ENCODE data around the gene FRMD8.
A peak's percentile ranks its signal among the peaks of the same experiment; 100 is the strongest.

Gene FRMD8

DNA sequence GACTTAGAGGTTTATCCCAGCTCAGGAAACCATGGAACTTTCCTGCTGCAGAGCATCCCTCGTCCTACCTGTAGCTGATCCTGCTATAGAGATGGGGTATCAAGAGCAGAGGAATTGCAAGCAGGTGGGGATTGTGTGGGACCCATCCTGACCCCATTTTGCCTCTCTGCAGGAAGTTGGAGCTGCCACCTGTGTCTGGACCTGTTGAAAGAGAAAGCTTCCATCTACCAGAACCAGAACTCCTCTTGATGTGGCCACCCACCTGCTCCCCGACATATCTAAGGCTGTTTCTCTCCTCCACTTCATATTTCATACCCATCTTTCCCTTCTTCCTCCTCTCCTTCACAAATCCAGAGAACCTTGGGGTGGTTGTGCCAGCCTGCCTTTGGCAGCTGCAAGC is 34.9 kb upstream of the FRMD8 start:
- H3K36me3 ChIP-seq (ENCODE audit: low read depth) = peaks cover 54% of the 10 kb centered on the region
- no peak overlapping the region for H3K27ac ChIP-seq (ENCODE audit: poor library complexity, severe bottlenecking)
- no peaks in the 10 kb centered on the region for H3K9me3 ChIP-seq (ENCODE audit: severe bottlenecking)
- ATAC-seq (ENCODE audit: low read depth) (no peak), DNase-seq (ENCODE audit: low spot score) (no peak)
- H3K4me1 ChIP-seq (ENCODE audit: insufficient read depth, poor library complexity, severe bottlenecking) = no peaks in the 10 kb centered on the region
- peaks cover 3% of the 10 kb centered on the region for H3K27me3 ChIP-seq (ENCODE audit: insufficient read depth, poor library complexity, severe bottlenecking)
- no peak overlapping the region for H3K4me3 ChIP-seq (ENCODE audit: severe bottlenecking)
- TF ChIP-seq, protein P1, sequence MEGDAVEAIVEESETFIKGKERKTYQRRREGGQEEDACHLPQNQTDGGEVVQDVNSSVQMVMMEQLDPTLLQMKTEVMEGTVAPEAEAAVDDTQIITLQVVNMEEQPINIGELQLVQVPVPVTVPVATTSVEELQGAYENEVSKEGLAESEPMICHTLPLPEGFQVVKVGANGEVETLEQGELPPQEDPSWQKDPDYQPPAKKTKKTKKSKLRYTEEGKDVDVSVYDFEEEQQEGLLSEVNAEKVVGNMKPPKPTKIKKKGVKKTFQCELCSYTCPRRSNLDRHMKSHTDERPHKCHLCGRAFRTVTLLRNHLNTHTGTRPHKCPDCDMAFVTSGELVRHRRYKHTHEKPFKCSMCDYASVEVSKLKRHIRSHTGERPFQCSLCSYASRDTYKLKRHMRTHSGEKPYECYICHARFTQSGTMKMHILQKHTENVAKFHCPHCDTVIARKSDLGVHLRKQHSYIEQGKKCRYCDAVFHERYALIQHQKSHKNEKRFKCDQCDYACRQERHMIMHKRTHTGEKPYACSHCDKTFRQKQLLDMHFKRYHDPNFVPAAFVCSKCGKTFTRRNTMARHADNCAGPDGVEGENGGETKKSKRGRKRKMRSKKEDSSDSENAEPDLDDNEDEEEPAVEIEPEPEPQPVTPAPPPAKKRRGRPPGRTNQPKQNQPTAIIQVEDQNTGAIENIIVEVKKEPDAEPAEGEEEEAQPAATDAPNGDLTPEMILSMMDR (IDR thresholded peaks at IDR 0.05; ENCODE audit: poor library complexity, severe bottlenecking) = no peak

DNA sequence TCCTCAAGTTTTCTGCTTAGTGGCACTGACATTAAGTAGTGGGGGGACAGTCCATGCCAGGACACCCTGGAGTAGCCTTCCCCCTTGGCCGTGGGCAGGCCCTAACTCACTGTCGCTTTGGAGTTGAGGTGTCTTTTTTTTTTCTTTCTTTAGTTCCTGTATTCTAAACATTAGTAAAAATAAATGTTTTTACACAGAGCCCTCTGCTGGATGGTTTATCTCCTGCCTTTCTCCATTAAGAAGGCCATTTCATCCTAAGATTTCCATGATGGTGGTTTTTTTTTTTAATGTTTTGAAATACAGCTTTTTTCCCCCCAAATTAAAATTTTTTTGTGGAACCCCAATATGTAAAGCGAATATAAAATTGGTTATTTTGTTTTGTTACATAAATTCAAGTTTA is 33.7 kb upstream of the FRMD8 start:
- TF ChIP-seq, protein P1 (IDR thresholded peaks at IDR 0.05; ENCODE audit: poor library complexity, severe bottlenecking) = peak; percentile 54
- Histone ChIP-seq H3K4me1 (ENCODE audit: insufficient read depth, poor library complexity, severe bottlenecking) (no peaks in the 10 kb centered on the region), H3K9me3 (ENCODE audit: severe bottlenecking) (no peaks in the 10 kb centered on the region), H3K4me3 (ENCODE audit: severe bottlenecking) (no peak overlapping the region), H3K27me3 (ENCODE audit: insufficient read depth, poor library complexity, severe bottlenecking) (peaks cover 3% of the 10 kb centered on the region), H3K36me3 (ENCODE audit: low read depth) (peaks cover 42% of the 10 kb centered on the region), H3K27ac (ENCODE audit: poor library complexity, severe bottlenecking) (no peak overlapping the region)
- ATAC-seq (ENCODE audit: low read depth) (no peak), DNase-seq (ENCODE audit: low spot score) (no peak)

DNA sequence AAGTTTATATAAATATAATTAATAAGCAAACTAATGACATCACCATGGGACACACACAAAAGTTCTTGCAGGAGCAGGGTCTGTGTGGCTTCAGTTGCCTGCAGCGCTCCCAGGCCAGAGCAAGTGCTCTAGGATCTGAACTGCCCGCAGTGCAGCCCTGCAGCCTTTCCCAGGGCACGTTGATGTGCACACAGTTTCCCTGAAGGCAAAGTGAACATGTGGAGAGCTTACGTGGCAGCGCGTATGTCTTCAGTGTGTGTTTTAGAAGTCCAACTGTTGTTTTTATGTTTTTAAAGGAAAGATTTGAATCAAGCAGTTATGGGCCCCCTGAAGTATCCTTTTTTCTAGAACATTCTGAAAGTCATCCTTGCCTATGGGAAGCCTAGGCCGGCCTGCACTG is 33.1 kb upstream of the FRMD8 start:
- no peak overlapping the region for H3K27ac ChIP-seq (ENCODE audit: poor library complexity, severe bottlenecking)

DNA sequence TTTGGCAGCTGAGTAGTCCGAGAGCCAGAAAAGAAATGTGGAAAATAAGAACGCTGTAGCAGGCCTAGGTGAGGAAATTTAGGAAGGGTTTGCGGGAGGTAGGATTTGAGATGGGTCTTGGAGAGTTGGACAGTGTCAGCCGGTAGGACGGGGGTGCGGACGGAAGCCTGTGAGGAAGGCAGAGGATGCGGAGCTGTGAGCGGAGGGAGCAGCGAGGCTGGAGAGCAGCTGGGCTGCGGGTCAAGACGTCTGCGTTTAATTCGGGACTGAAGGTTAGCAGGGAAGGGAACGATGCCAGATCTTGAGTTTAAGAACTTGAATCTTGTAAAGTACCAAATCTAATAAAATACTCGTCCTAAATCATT is 32.6 kb upstream of the FRMD8 start:
- H3K9me3 ChIP-seq (ENCODE audit: severe bottlenecking) = no peaks in the 10 kb centered on the region
- no peak for DNase-seq (ENCODE audit: low spot score)
- no peaks in the 10 kb centered on the region for H3K4me1 ChIP-seq (ENCODE audit: insufficient read depth, poor library complexity, severe bottlenecking)
- H3K27ac ChIP-seq (ENCODE audit: poor library complexity, severe bottlenecking) = no peak overlapping the region
- TF ChIP-seq, protein P1 (IDR thresholded peaks at IDR 0.05; ENCODE audit: poor library complexity, severe bottlenecking) = no peak
- peak overlapping the region; percentile 44 for H3K4me3 ChIP-seq (ENCODE audit: severe bottlenecking)
- peaks cover 3% of the 10 kb centered on the region for H3K27me3 ChIP-seq (ENCODE audit: insufficient read depth, poor library complexity, severe bottlenecking)
- ATAC-seq (ENCODE audit: low read depth) = no peak
- peaks cover 31% of the 10 kb centered on the region for H3K36me3 ChIP-seq (ENCODE audit: low read depth)

More for the DNA sequence above, 33.1 kb upstream of the FRMD8 start:
- Histone ChIP-seq H3K4me3 (ENCODE audit: severe bottlenecking) (no peak overlapping the region), H3K27me3 (ENCODE audit: insufficient read depth, poor library complexity, severe bottlenecking) (peaks cover 3% of the 10 kb centered on the region), H3K36me3 (ENCODE audit: low read depth) (peaks cover 36% of the 10 kb centered on the region), H3K4me1 (ENCODE audit: insufficient read depth, poor library complexity, severe bottlenecking) (no peaks in the 10 kb centered on the region), H3K9me3 (ENCODE audit: severe bottlenecking) (no peaks in the 10 kb centered on the region)
- ATAC-seq (ENCODE audit: low read depth) = no peak
- TF ChIP-seq, protein P1 (IDR thresholded peaks at IDR 0.05; ENCODE audit: poor library complexity, severe bottlenecking) = no peak
- DNase-seq (ENCODE audit: low spot score) = no peak

DNA sequence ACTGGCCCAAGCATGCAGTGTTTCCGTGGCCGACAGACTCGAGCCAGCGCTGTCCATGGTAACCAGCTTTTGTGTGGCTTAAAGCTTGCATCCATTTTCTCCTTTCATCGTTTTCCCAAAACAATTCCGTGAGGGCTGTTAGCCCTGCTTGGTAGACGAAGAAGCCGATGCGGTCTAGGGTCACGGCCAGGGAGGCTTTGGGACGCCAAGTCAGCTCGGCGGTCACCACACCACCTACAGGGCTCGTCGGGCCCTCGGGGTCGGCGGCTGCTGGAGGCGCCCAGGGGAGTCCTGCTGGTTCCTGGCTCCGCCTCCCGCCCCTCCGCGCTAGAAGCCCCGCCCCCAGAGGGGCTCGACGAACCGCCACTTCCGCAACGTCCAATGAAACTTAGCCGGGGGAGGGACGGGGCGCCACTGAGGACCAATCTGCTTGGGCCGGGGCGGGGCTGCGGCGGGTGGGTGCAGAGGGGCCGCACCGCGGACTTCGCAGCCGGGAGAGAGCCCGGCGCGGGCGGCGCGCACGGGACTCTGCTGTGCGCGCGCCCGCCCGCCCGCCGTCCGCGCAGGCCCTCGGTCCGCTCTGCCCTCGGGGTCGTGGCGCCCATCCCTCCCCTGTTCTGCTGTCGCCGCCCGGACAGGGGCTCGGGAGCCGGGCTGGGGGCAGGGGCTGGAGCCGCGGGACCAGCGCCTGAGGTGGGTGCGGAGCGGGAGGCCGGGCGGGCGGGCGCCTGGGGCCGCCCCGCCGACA is 32.0 kb upstream of the FRMD8 start, which contains the start of gene TIGD3:
TIGD3 (plus strand) TSS at position 487 of the 748 bp plus-strand sequence. CDS start 1,058 bp downstream, outside the sequence.
- ATAC-seq (ENCODE audit: low read depth) (peak; percentile 94), DNase-seq (ENCODE audit: low spot score) (peak; percentile 96)
- Histone ChIP-seq H3K4me1 (ENCODE audit: insufficient read depth, poor library complexity, severe bottlenecking) (no peaks in the 10 kb centered on the region), H3K4me3 (ENCODE audit: severe bottlenecking) (peak within 1 kb of the TSS; percentile 44), H3K36me3 (ENCODE audit: low read depth) (peaks cover 25% of the 10 kb centered on the region), H3K27ac (ENCODE audit: poor library complexity, severe bottlenecking) (no peak within 1 kb of the TSS), H3K27me3 (ENCODE audit: insufficient read depth, poor library complexity, severe bottlenecking) (peaks cover 3% of the 10 kb centered on the region), H3K9me3 (ENCODE audit: severe bottlenecking) (no peaks in the 10 kb centered on the region)
- TF ChIP-seq, protein P1 (IDR thresholded peaks at IDR 0.05; ENCODE audit: poor library complexity, severe bottlenecking) = no peak

All from RWPE2 (cell line).